Activated CD8-positive, alpha-beta memory T cell treated with anti-CD3 and anti-CD28 coated beads, Interleukin-2, amount 50 U/mL, for 48 hours (primary cell): ENCODE data around the gene OR2T27.
"Not testable (repeated sequence)": the region's sequence is repeated elsewhere in the genome, so short reads cannot be mapped to it uniquely, and the experiment has no call there.

Experiments
- DNase-seq: peaks from one replicate; pipeline ENCODE4 v3.0.0-alpha.2; 2020

Gene OR2T27

GRCh38 chr1:248639652-248640051 is 15.7 kb downstream of the OR2T27 start:
- DNase-seq, result not testable (repeated sequence)

- not testable (repeated sequence) for DNase-seq
Observed at GRCh38 chr1:248636612-248637011, 18.7 kb downstream of the OR2T27 start.

- not testable (repeated sequence) for DNase-seq
Observed at GRCh38 chr1:248634991-248635390, 20.3 kb downstream of the OR2T27 start, which contains the start of gene OR2T11. TSS of gene OR2T11 (minus strand) at chr1:248635091. CDS start at chr1:248627128, 7,963 bp downstream.

- no peak for DNase-seq
Observed at GRCh38 chr1:248631354-248632008, 23.8 kb downstream of the OR2T27 start.

GRCh38 chr1:248630551-248630950 is 24.8 kb downstream of the OR2T27 start:
- no peak for DNase-seq

- DNase-seq, result no peak
Observed at GRCh38 chr1:248627971-248628844, 27.1 kb downstream of the OR2T27 start.

- DNase-seq, result no peak
Observed at GRCh38 chr1:248625971-248626370, 29.4 kb downstream of the OR2T27 start.

GRCh38 chr1:248625166-248625565 is 30.2 kb downstream of the OR2T27 start:
- DNase-seq, result no peak

GRCh38 chr1:248622570-248623001 is 32.7 kb downstream of the OR2T27 start:
- no peak for DNase-seq

- DNase-seq, result no peak
Observed at GRCh38 chr1:248621770-248622169, 33.6 kb downstream of the OR2T27 start.

- DNase-seq, result peak; percentile 71
Observed at GRCh38 chr1:248618878-248619277, 36.5 kb downstream of the OR2T27 start.

GRCh38 chr1:248618119-248618518 is 37.2 kb downstream of the OR2T27 start:
- DNase-seq, result no peak

GRCh38 chr1:248613742-248614141 is 41.6 kb downstream of the OR2T27 start:
- no peak for DNase-seq

- DNase-seq, result no peak
Observed at GRCh38 chr1:248611883-248612414, 43.4 kb downstream of the OR2T27 start.

- DNase-seq, result no peak
Observed at GRCh38 chr1:248610301-248610700, 45.0 kb downstream of the OR2T27 start.
